Activated CD4-positive, alpha-beta memory T cell treated with anti-CD3 and anti-CD28 coated beads, Interleukin-2, amount 10 ng/mL, durations not matched to agents 7 days and 5 days (primary cell): ENCODE results near the gene SERPINA6. TPM values are rescaled to one million over a fixed set of nuclear protein-coding genes. Genes with fewer than 3 reads are reported as not detected.
"Not testable (repeated sequence)": the region's sequence is repeated elsewhere in the genome, so short reads cannot be mapped to it uniquely, and the experiment has no call there.

Source experiments
- CTCF ChIA-PET: fragments of 350-600 bp; sonication (Branson Sonifier 250); formaldehyde crosslinking; loops from one replicate; lab custom pipeline; 2021; ENCODE audit warnings: antibody characterized with exemption, inconsistent platforms; lab: Charles Lee
- POLR2A ChIA-PET: fragments of 350-600 bp; sonication (Branson Sonifier 250); formaldehyde crosslinking; loops from one replicate; lab custom pipeline; 2021; ENCODE audit warnings: antibody characterized with exemption; lab: Charles Lee
- DNase-seq: peaks from one replicate; pipeline ENCODE4 v3.0.0-alpha.2; 2020
- H3K27ac Mint-ChIP-seq: one replicate; pipeline ENCODE4 v1.8.0; 2021; ENCODE audit warnings: mild to moderate bottlenecking, mixed read lengths
- H3K27me3 Mint-ChIP-seq: one replicate; pipeline ENCODE4 v1.8.0; 2021; ENCODE audit warnings: mixed read lengths
- H3K36me3 Mint-ChIP-seq: one replicate; pipeline ENCODE4 v1.8.0; 2021; ENCODE audit warnings: low read depth, mixed read lengths
- H3K4me1 Mint-ChIP-seq: one replicate; pipeline ENCODE4 v1.8.0; 2021; ENCODE audit warnings: mixed read lengths
- H3K4me3 Mint-ChIP-seq: one replicate; pipeline ENCODE4 v1.8.0; 2021; ENCODE audit warnings: mild to moderate bottlenecking, mixed read lengths
- H3K9me3 Mint-ChIP-seq: one replicate; pipeline ENCODE4 v1.8.0; 2021; ENCODE audit warnings: mixed read lengths
- total RNA-seq, 2 experiments: library from RNA; stranded (reverse); gene quantifications; one replicate each; pipeline ENCODE4 v1.2.3, GENCODE V29; 2021

Gene SERPINA6
- total RNA-seq, 2 experiments from 2014 or later: not detected

DNA sequence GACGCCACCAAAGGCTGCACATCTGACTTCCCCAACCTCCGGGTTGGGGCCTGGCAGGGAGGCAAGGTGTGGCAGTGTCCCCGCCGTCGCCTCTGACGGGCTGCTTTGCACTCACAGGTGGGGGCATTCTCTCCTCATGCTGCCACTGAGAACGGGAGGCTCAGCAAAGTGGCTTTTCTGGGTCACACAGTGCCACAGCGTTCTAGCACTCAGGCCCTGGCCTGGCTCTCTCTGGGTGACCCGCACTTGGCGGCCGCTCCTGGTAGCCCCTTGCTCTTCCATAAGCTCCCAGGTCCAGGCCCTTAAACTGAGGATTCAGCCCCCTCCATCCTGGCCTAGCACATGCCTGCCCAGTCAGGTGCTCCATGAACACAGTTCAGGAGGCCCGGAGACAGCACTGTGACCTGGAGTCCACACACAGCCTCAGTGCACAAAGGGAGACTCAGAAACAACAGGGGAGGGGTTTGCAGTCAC, 40.1 kb upstream of the SERPINA6 start:
- CTCF ChIA-PET: no interaction called here
- Mint-ChIP-seq H3K36me3 (no peaks in the 10 kb centered on the region), H3K9me3 (no peaks in the 10 kb centered on the region), H3K4me3 (no peak overlapping the region), H3K27ac (no peak overlapping the region), H3K27me3 (no peaks in the 10 kb centered on the region), H3K4me1 (no peaks in the 10 kb centered on the region)
- POLR2A ChIA-PET: no interaction called here
- DNase-seq: no peak

DNA sequence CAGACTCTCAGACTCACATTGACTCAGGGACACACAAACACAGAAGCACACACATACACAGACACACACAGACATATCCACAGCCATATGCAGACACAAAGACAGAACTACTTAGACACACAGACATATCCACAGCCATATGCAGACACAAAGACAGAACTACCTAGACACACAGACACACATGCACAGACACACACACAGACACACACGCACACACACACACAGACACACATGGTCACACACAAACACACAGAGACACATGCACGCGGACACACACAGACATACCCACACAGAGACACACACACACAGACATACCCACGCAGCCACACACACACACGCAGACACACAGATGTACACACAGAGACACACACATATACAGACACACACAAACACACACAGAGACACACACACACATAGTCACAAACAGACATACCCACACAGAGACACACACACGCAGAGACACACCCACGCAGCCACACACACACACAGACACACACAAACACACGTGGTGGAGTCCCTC, 39.5 kb upstream of the SERPINA6 start:
- ChIA-PET POLR2A (no interaction called here), CTCF (no interaction called here)
- Mint-ChIP-seq H3K27ac (no peak overlapping the region), H3K27me3 (no peaks in the 10 kb centered on the region), H3K36me3 (no peaks in the 10 kb centered on the region), H3K4me1 (no peaks in the 10 kb centered on the region), H3K4me3 (no peak overlapping the region), H3K9me3 (no peaks in the 10 kb centered on the region)
- DNase-seq: no peak

DNA sequence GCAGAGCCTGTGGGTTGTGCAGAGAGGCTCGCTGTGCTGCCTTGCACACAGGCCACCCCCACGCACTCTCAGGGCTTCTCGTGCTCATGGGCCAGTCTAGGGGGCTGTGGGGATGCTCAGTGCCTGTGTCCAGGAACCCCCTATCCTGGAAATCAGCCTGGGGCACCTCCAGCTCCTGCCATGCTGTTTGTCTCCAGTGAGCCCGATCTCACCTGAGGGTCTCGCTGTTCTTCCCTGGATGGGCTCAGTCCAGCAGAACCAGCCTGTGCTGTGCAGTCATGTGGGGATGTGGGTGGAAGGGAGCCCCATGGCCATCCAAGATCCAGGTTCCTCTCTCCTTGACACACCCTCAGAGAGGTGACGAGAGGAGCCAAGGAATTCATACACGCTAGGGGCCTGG, 38.5 kb upstream of the SERPINA6 start:
- no peak for DNase-seq
- CTCF ChIA-PET: no interaction called here
- Mint-ChIP-seq H3K4me1 (no peaks in the 10 kb centered on the region), H3K4me3 (no peak overlapping the region), H3K27me3 (peaks cover 1% of the 10 kb centered on the region), H3K36me3 (no peaks in the 10 kb centered on the region), H3K9me3 (no peaks in the 10 kb centered on the region), H3K27ac (no peak overlapping the region)
- POLR2A ChIA-PET: no interaction called here

DNA sequence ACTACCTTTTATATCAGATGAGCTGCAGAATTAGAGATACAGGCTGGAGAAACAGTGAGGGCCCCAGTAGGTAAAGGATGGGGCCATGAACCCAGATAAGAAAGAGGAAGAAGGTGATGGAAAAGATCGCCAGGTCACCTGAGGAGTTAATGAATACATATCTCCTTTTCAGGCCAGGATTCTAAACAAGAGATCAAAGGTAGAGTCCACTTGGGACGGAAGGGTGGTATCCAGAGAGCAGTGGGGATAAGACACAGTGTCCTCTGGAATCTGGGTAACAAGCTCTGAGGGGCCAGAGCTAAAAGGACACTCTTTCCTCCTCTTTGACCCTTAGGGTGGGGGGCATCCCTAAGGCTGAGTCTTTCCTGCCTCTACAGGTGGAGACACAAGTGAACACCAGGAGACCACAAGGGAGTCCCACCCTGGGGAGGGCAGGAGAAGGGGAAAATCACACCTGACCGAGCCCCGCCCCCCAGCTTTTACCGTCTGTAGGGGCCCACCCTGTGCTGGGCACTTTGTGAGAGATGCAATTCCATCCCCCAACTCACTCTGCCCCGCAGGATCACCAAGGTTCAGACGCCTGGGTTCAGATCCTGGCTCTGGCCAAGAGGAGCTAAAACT, 37.9 kb upstream of the SERPINA6 start:
- no peaks in the 10 kb centered on the region for H3K9me3 Mint-ChIP-seq
- no peak overlapping the region for H3K27ac Mint-ChIP-seq
- no peaks in the 10 kb centered on the region for H3K36me3 Mint-ChIP-seq
- CTCF ChIA-PET: no interaction called here
- H3K27me3 Mint-ChIP-seq: peaks cover 5% of the 10 kb centered on the region
- no peak for DNase-seq
- no peak overlapping the region for H3K4me3 Mint-ChIP-seq
- no peaks in the 10 kb centered on the region for H3K4me1 Mint-ChIP-seq
- POLR2A ChIA-PET: no interaction called here

DNA sequence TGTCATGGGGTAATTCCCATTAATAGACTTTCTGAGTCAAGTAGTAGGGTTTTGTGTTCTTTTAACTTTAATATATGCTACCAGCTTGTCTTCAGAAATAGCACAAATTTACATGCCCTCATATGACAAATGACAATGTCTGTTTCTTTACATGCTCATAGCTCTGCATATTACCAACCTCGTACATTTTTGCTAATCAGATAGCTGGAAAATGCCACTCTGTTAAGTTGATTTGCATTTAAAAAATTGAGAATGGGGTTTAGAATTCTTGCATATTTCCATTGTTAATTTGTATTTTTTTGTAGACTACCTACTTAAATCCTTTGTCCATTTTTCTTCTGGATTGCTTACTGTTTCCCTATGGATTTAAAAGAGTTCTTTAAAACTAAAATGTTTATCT, 34.0 kb upstream of the SERPINA6 start:
- no peak overlapping the region for H3K4me3 Mint-ChIP-seq
- H3K36me3 Mint-ChIP-seq: no peaks in the 10 kb centered on the region
- no peaks in the 10 kb centered on the region for H3K4me1 Mint-ChIP-seq
- CTCF ChIA-PET: interaction anchor here (0.7 to 1.6 kb wide), 2 partner anchors 129 to 221 kb away, joined by 3 to 4 read pairs; no protein-coding TSS in a partner anchor
- peaks cover 3% of the 10 kb centered on the region for H3K9me3 Mint-ChIP-seq
- H3K27ac Mint-ChIP-seq: no peak overlapping the region
- H3K27me3 Mint-ChIP-seq: peaks cover 5% of the 10 kb centered on the region
- no peak for DNase-seq
- POLR2A ChIA-PET: no interaction called here

DNA sequence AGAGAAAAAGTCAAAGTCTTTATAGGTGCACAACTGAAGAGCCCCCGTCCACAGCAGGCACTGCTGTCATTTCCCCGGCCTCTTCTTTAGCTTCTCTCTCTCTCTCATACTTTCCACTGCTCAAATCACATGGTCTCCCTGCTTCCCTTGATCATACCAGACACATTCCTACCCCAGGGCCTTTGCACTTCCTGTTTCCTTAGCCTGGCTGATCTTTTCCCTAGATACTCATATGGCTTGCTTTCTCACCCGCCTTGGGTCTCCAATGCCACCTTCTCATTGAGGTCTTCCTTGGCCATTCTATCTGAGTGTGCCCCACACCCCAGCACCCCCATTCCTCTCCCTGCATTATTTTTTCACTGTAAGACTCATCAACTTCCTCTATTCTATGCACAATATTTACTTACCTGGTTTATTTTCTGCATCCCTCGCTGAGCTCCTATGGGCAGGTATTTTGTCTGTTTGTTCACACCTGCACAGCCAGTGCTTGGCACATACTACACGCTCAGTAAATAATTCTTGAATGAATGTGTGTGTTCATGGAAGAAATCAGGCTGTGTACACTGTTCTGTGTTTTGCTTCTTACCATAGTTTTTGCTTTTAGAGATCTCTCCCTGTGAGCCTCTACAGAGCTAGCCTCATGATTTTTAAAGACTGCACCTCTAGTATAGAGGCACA, 33.4 kb upstream of the SERPINA6 start:
- H3K27ac Mint-ChIP-seq: no peak overlapping the region

DNA sequence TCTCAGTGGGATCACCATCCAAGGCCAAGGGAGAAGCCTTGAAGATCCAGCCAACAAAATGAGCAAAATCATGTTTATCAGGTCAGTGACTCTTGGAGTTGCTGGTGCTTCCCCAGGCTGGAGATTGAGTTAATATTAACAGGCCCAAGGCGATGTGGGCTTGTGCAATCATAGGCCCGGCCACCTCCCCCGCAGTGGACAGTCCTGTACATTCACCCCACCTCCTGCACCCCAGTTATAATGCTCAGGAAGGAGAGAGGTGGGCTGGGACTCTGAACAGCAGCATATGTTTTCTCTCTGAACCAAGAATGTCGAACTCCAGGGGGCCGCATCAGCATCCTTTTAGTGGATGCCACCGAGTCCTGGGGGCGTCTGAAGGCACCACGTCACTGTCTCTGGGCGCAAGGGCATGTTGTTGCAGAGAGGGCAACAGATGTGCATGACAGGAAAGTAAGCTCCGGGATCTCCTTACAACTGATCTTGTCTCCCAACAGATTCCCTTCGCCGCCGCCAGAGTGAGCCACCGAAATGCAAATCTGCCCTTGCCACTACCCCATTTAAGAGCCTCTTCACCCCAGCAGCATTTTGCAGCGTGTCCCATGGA, 32.2 kb upstream of the SERPINA6 start:
- Mint-ChIP-seq H3K4me1 (no peaks in the 10 kb centered on the region), H3K27me3 (peaks cover 5% of the 10 kb centered on the region), H3K4me3 (no peak overlapping the region), H3K36me3 (no peaks in the 10 kb centered on the region), H3K9me3 (peaks cover 6% of the 10 kb centered on the region), H3K27ac (no peak overlapping the region)
- DNase-seq: no peak
- ChIA-PET CTCF (no interaction called here), POLR2A (no interaction called here)

More for the DNA sequence above, 33.4 kb upstream of the SERPINA6 start:
- peaks cover 5% of the 10 kb centered on the region for H3K27me3 Mint-ChIP-seq
- no peaks in the 10 kb centered on the region for H3K4me1 Mint-ChIP-seq
- ChIA-PET CTCF (interaction anchor here (1.6 kb wide), 1 partner anchor 130 kb away, joined by 4 read pairs; no protein-coding TSS in a partner anchor), POLR2A (no interaction called here)
- no peaks in the 10 kb centered on the region for H3K36me3 Mint-ChIP-seq
- H3K9me3 Mint-ChIP-seq: peaks cover 6% of the 10 kb centered on the region
- no peak for DNase-seq
- H3K4me3 Mint-ChIP-seq: no peak overlapping the region

DNA sequence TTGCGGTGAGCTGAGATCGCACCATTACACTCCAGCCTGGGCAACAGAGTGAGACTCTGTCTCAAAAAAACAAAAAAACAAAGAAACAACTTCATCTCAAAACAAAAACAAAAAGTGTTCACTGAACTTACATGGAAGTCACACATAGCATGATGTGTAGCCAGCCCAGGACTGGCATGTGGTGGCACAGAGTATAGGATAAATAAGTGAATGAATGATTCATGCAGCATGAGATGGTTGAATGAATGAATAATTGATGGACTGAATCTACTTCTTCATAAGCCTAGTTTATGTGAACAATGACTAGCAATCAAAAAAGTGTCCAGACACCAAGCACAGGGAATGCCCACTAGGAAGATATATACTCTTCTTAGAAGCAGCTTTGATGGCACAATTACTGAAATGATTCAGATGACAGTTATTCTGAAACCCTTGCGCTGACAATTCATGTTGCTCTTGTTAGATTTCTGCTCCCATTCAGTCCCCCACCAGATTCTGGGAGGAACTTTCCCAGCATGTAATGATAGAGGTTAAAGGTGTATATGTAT, 31.6 kb upstream of the SERPINA6 start:
- H3K27me3 Mint-ChIP-seq: peaks cover 5% of the 10 kb centered on the region
- H3K36me3 Mint-ChIP-seq: no peaks in the 10 kb centered on the region
- H3K4me3 Mint-ChIP-seq: no peak overlapping the region
- ChIA-PET POLR2A (no interaction called here), CTCF (no interaction called here)
- DNase-seq: no peak
- H3K4me1 Mint-ChIP-seq: no peaks in the 10 kb centered on the region
- no peak overlapping the region for H3K27ac Mint-ChIP-seq
- peaks cover 6% of the 10 kb centered on the region for H3K9me3 Mint-ChIP-seq

DNA sequence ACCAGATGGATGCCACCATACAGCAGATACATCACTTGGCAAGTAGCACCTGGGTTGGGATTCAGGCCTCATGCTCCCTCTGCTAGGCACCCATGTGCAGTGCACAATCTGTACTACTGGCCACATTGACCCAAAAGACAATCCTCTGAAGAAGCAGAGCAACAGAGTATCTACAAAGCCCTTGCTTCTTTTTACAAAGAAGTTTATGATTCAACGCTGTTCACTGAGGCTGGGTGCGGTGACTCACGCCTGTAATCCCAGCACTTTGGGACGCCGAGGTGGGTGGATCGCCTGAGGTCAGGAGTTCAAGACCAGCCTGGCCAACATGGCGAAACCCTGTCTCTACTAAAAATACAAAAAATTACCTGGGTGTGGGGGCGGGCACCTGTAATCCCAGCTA, 31.1 kb upstream of the SERPINA6 start:
- H3K4me3 Mint-ChIP-seq, POLR2A ChIA-PET, H3K9me3 Mint-ChIP-seq, H3K27ac Mint-ChIP-seq, H3K27me3 Mint-ChIP-seq, H3K36me3 Mint-ChIP-seq, DNase-seq, CTCF ChIA-PET, H3K4me1 Mint-ChIP-seq: not testable (repeated sequence)

DNA sequence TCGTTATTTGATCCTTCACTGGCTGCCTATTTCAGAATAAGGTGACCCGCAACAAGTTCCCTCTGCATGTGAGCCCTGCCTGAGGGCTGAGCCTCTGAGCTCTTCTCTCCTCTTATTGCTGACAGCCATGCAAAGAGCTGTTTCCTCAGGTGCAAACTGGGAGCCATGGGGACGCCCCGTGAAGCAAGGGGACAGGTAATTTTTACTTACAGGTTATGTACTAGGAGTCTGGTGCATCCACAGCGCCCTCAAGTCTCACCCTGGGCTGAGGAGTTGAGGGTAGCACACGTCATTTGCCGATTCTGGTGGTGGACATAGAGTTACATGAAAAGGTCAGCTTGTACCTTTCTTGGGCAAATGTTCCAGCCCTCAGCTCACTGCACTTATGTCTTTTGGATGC, 26.1 kb upstream of the SERPINA6 start:
- H3K4me1 Mint-ChIP-seq: peaks cover 9% of the 10 kb centered on the region
- no peaks in the 10 kb centered on the region for H3K27me3 Mint-ChIP-seq
- H3K27ac Mint-ChIP-seq: no peak overlapping the region
- POLR2A ChIA-PET: no interaction called here
- CTCF ChIA-PET: no interaction called here
- no peak overlapping the region for H3K4me3 Mint-ChIP-seq
- no peaks in the 10 kb centered on the region for H3K36me3 Mint-ChIP-seq
- no peak for DNase-seq
- peaks cover 17% of the 10 kb centered on the region for H3K9me3 Mint-ChIP-seq

DNA sequence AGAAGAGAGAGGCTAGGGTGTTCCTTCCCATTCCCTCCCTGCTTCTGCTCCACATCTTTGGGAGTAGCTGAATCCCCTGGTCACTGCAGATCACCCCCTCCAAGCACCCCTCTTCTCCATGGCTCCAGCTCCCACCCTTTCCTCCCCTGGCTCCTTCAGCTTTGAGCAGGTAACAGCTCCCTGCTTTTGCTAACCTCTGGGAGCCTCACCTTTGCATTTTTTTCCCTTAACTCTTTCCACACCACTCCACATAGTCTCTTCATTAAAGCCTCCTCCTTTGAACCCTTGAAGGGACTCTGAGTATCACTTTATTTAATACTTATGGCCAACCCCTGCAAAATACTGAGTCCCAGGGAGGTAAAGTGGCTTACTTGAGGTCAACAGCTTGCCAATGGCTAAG, 25.7 kb upstream of the SERPINA6 start:
- Mint-ChIP-seq H3K36me3 (no peaks in the 10 kb centered on the region), H3K4me3 (no peak overlapping the region), H3K4me1 (peaks cover 9% of the 10 kb centered on the region), H3K27ac (no peak overlapping the region), H3K9me3 (peaks cover 14% of the 10 kb centered on the region), H3K27me3 (no peaks in the 10 kb centered on the region)
- ChIA-PET CTCF (no interaction called here), POLR2A (no interaction called here)
- DNase-seq: no peak

DNA sequence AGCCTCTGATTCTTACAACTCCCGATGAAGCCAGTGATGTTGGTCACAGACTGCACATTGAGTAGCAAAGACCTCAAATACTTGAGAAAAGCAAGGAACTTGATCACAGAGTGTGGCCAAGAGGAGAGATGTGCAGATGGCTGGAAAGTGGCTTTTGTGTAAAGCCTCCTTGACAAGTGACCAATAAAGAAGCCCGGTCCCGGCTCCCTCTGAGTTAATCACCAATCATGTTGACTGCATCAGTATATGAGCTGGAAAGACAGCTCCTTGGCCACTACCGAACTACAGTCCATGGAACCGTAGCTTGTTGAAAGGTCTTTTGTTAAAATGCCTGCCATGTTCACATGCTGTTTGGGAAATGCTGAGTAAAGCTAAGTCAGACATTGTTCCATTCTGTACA, 23.7 kb upstream of the SERPINA6 start:
- H3K36me3 Mint-ChIP-seq: no peaks in the 10 kb centered on the region
- no peaks in the 10 kb centered on the region for H3K27me3 Mint-ChIP-seq
- peaks cover 10% of the 10 kb centered on the region for H3K9me3 Mint-ChIP-seq
- no peak for DNase-seq
- H3K4me3 Mint-ChIP-seq: no peak overlapping the region
- CTCF ChIA-PET: no interaction called here
- peaks cover 12% of the 10 kb centered on the region for H3K4me1 Mint-ChIP-seq
- POLR2A ChIA-PET: no interaction called here
- no peak overlapping the region for H3K27ac Mint-ChIP-seq

DNA sequence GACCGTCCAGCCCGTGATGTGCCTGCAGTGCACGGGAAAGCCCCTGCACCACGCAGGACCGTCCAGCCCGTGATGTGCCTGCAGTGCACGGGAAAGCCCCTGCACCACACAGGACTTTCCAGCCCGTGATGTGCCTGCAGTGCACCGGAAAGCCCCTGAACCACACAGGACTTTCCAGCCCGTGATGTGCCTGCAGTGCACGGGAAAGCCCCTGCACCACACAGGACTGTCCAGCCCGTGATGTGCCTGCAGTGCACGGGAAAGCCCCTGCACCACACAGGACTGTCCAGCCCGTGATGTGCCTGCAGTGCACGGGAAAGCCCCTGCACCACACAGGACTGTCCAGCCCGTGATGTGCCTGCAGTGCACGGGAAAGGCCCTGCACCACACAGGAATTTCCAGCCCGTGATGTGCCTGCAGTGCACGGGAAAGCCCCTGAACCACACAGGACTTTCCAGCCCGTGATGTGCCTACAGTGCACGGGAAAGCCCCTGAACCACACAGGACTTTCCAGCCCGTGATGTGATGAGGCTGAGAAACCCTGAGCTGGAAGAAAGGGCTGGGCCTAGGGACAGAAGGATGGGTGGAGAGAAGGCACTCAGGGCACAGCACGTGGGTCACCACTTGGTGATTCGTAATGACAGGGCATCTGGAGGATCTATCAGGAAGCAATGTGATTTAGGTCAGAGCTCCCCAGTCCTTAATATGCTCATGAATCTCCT, 23.1 kb upstream of the SERPINA6 start:
- H3K27ac Mint-ChIP-seq, H3K4me3 Mint-ChIP-seq, POLR2A ChIA-PET, H3K36me3 Mint-ChIP-seq, CTCF ChIA-PET, H3K27me3 Mint-ChIP-seq: not testable (repeated sequence)
- peaks cover 17% of the 10 kb centered on the region for H3K4me1 Mint-ChIP-seq
- peaks cover 10% of the 10 kb centered on the region for H3K9me3 Mint-ChIP-seq
- DNase-seq: peak; percentile 42
